SIG-M5 (cell line): ENCODE data around the gene DCC.

Experiments
- DNase-seq: peaks from one replicate; lab custom pipeline; 2025; lab: John Stamatoyannopoulos, UW

Gene DCC

GRCh38 chr18:52510139-52510538 is 170.1 kb downstream of the DCC start:
- no peak for DNase-seq

- no peak for DNase-seq
Measured at GRCh38 chr18:52518086-52518485, 178.1 kb downstream of the DCC start.

- DNase-seq = no peak
Measured at GRCh38 chr18:52519021-52519420, 179.0 kb downstream of the DCC start.

GRCh38 chr18:52523566-52523965 is 183.6 kb downstream of the DCC start:
- no peak for DNase-seq

GRCh38 chr18:52531836-52532235 is 191.8 kb downstream of the DCC start:
- DNase-seq = no peak

GRCh38 chr18:52536039-52536438 is 196.0 kb downstream of the DCC start:
- DNase-seq = no peak

- DNase-seq = no peak
Measured at GRCh38 chr18:52537261-52537660, 197.3 kb downstream of the DCC start.

- no peak for DNase-seq
Measured at GRCh38 chr18:52541056-52541455, 201.1 kb downstream of the DCC start.

- DNase-seq = no peak
Measured at GRCh38 chr18:52544086-52544485, 204.1 kb downstream of the DCC start.

- no peak for DNase-seq
Measured at GRCh38 chr18:52546686-52547346, 206.8 kb downstream of the DCC start.

- DNase-seq = no peak
Measured at GRCh38 chr18:52553441-52553840, 213.4 kb downstream of the DCC start.

GRCh38 chr18:52554180-52554579 is 214.2 kb downstream of the DCC start:
- no peak for DNase-seq

GRCh38 chr18:52567360-52567759 is 227.4 kb downstream of the DCC start:
- no peak for DNase-seq

- DNase-seq = no peak
Measured at GRCh38 chr18:52569492-52569891, 229.5 kb downstream of the DCC start.

- DNase-seq = no peak
Measured at GRCh38 chr18:52570975-52571374, 231.0 kb downstream of the DCC start.

- no peak for DNase-seq
Measured at GRCh38 chr18:52572036-52573000, 232.3 kb downstream of the DCC start.

- DNase-seq = no peak
Measured at GRCh38 chr18:52577795-52578194, 237.8 kb downstream of the DCC start.

GRCh38 chr18:52582061-52582460 is 242.1 kb downstream of the DCC start:
- no peak for DNase-seq

- DNase-seq = no peak
Measured at GRCh38 chr18:52582516-52582915, 242.5 kb downstream of the DCC start.

GRCh38 chr18:52588931-52589330 is 248.9 kb downstream of the DCC start:
- no peak for DNase-seq

- no peak for DNase-seq
Measured at GRCh38 chr18:52596748-52597435, 256.9 kb downstream of the DCC start.

- no peak for DNase-seq
Measured at GRCh38 chr18:52598921-52599320, 258.9 kb downstream of the DCC start.

GRCh38 chr18:52602820-52603219 is 262.8 kb downstream of the DCC start:
- DNase-seq = no peak
